SU-DHL-6 (cell line): ENCODE results near the gene FRAT1.

ENCODE experiments used
- H2AFZ ChIP-seq: fragments of 200-600 bp; sonication (generic); 2 replicates; pipeline ENCODE4 v1.6.1; 2014; ENCODE audit warnings: low read depth, mild to moderate bottlenecking, moderate library complexity, mixed read lengths, antibody characterized with exemption, low read length; ENCODE audit not compliant: severe bottlenecking
- H3F3A ChIP-seq: fragments of 200-600 bp; shearing (Covaris generic); 2 replicates; pipeline ENCODE4 v1.6.0; 2016; ENCODE audit warnings: antibody characterized with exemption, mild to moderate bottlenecking; ENCODE audit not compliant: insufficient read depth
- H3K27ac ChIP-seq: fragments of 200-600 bp; sonication (generic); 2 replicates; pipeline ENCODE4 v1.5.1; 2016; ENCODE audit warnings: low read depth, mild to moderate bottlenecking, low read length, moderate library complexity, mixed read lengths
- H3K27me3 ChIP-seq: fragments of 200-600 bp; sonication (generic), shearing (Covaris generic); 2 replicates; pipeline ENCODE4 v1.6.0; 2014; ENCODE audit warnings: mild to moderate bottlenecking, low read length
- H3K36me3 ChIP-seq: fragments of 200-600 bp; sonication (generic); 2 replicates; pipeline ENCODE4 v1.6.1; 2014; ENCODE audit warnings: mild to moderate bottlenecking, low read length, mixed read lengths
- H3K4me2 ChIP-seq: fragments of 300-600, 200-600 bp; shearing (Covaris generic), sonication (generic); 2 replicates; pipeline ENCODE4 v1.6.0; 2014; ENCODE audit warnings: low read length, low read depth, mild to moderate bottlenecking; ENCODE audit not compliant: poor library complexity, severe bottlenecking
- H3K4me3 ChIP-seq: fragments of 200-600 bp; sonication (generic); 2 replicates; pipeline ENCODE4 v1.5.1; 2014; ENCODE audit warnings: antibody characterized with exemption, low read length, mild to moderate bottlenecking, mixed read lengths; ENCODE audit not compliant: insufficient read depth, poor library complexity, severe bottlenecking
- H3K79me2 ChIP-seq: fragments of 200-600 bp; sonication (generic); 2 replicates; pipeline ENCODE4 v1.6.1; 2014; ENCODE audit warnings: mild to moderate bottlenecking, low read length, moderate library complexity; ENCODE audit not compliant: insufficient read depth
- H3K9ac ChIP-seq: fragments of 200-600 bp; sonication (generic); 2 replicates; pipeline ENCODE4 v1.7.0; 2014; ENCODE audit warnings: mild to moderate bottlenecking, low read length
- H3K9me2 ChIP-seq: fragments of 200-600 bp; sonication (generic); replicated peaks from 2 replicates; pipeline ENCODE4 v1.6.1; 2014; ENCODE audit warnings: low read length; ENCODE audit not compliant: insufficient read depth
- H3K9me3 ChIP-seq: fragments of 200-600 bp; sonication (generic); 2 replicates; pipeline ENCODE4 v1.6.1; 2014; ENCODE audit warnings: low read length, mixed read lengths; ENCODE audit not compliant: insufficient read depth
- H4K20me1 ChIP-seq: fragments of 200-600 bp; sonication (generic); 2 replicates; pipeline ENCODE4 v1.6.1; 2014; ENCODE audit warnings: low read depth, mild to moderate bottlenecking, antibody characterized with exemption, low read length, moderate library complexity, mixed read lengths
- EZH2phosphoT487 ChIP-seq: fragments of 200-600 bp; sonication (generic), shearing (Covaris generic); conservative IDR thresholded peaks from 2 replicates; pipeline ENCODE4 v1.6.1; 2018; ENCODE audit warnings: mild to moderate bottlenecking, antibody characterized with exemption, low read length, moderate library complexity, mixed read lengths
- TF ChIP-seq, protein P1 (sequence below): fragments of 200-600 bp; sonication (generic); IDR thresholded peaks from one replicate; pipeline ENCODE4 v1.5.1; 2017; ENCODE audit warnings: antibody characterized with exemption, mild to moderate bottlenecking, low read length, moderate library complexity; ENCODE audit not compliant: insufficient read depth, poor library complexity, severe bottlenecking

The FRAT1 gene

DNA sequence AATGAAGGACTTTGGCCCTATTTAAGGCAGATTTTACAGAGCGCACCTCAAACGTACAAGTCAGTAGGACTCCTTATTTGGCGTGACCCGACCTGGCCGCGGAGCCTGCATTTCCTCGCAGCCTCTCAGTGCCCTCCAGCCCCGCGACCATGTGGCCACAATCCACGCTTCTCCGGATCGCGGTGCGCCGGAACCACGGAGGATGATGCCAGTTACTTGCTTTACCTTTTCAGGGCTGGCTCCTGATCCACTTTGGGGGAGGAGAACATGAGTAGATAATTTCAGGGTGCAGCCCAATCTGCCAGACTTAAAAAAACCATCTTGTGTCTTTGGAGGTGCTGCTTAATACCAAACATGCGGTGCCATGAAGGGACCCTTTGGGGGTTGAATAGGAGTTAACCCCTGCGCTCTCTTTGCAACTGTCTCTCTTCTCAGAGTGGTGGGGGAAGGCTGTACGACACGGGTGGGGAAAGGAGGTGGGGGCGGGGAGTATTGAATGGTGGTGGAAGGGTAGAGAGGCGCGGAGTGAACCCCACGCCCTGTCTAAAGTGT lies 1.5 kb downstream of the FRAT1 start:
- no peak overlapping the region for H3K27ac ChIP-seq
- H3F3A ChIP-seq: 0 out of 2 replicates have a peak, but pooled peaks cover 2% of the 10 kb centered on the region
- peak overlapping the region; percentile 68; the same call in 1 of the 2 replicates for H3K9ac ChIP-seq
- H3K4me3 ChIP-seq: peak overlapping the region; percentile 76
- no peaks in the 10 kb centered on the region for H3K9me2 ChIP-seq
- H3K4me2 ChIP-seq: peak overlapping the region; percentile 79
- H3K27me3 ChIP-seq: no peaks in the 10 kb centered on the region
- H2AFZ ChIP-seq: peak overlapping the region; percentile 34
- H4K20me1 ChIP-seq: no peaks in the 10 kb centered on the region
- no peaks in the 10 kb centered on the region for H3K36me3 ChIP-seq
- no peaks in the 10 kb centered on the region for H3K79me2 ChIP-seq
- TF ChIP-seq, protein P1, sequence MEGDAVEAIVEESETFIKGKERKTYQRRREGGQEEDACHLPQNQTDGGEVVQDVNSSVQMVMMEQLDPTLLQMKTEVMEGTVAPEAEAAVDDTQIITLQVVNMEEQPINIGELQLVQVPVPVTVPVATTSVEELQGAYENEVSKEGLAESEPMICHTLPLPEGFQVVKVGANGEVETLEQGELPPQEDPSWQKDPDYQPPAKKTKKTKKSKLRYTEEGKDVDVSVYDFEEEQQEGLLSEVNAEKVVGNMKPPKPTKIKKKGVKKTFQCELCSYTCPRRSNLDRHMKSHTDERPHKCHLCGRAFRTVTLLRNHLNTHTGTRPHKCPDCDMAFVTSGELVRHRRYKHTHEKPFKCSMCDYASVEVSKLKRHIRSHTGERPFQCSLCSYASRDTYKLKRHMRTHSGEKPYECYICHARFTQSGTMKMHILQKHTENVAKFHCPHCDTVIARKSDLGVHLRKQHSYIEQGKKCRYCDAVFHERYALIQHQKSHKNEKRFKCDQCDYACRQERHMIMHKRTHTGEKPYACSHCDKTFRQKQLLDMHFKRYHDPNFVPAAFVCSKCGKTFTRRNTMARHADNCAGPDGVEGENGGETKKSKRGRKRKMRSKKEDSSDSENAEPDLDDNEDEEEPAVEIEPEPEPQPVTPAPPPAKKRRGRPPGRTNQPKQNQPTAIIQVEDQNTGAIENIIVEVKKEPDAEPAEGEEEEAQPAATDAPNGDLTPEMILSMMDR: no peak
- no peak for TF ChIP-seq EZH2phosphoT487
- H3K9me3 ChIP-seq: no peaks in the 10 kb centered on the region

DNA sequence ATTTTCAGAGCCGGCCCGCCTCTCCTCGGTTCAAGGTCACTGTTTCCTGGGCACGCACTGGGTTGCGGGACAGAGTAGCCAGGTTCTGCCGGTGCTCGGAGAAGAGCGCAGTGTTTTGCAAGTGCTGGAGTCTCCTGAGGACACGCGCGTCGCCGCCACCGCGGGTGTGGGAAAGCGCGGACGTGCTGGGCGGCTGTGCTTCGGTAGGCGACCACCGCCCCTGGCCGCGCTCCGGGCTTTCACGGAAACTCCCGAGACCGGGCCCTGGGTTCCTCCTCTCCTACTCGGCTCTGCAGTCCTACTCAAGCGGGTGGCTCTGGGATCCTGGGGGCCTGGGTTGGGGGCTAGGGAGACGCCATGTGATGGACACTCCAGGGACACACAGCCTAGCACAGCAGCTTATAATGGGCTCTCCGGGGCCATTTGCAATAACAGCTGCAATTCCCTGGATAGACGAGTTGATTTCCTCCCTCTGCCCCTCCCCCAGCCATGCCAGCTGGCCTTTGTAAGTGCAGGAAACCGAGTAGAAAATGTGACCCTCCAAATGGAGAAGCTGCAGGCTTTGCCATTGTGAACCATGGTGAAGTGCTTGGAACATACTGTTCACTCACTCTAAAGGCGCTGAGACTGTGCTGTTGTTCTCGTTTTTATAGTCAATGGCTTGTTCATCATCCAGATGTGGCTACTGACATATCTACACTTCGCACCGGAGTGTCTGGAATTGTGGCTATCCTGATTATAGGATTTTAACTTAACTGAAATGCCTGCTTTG lies 2.1 kb downstream of the FRAT1 start:
- no peak overlapping the region for H3K27ac ChIP-seq
- no peaks in the 10 kb centered on the region for H3K27me3 ChIP-seq
- H3K9ac ChIP-seq: no peak overlapping the region
- no peaks in the 10 kb centered on the region for H3K36me3 ChIP-seq
- H3K9me3 ChIP-seq: no peaks in the 10 kb centered on the region
- 0 out of 2 replicates have a peak, but pooled peaks cover 2% of the 10 kb centered on the region for H3F3A ChIP-seq
- H3K9me2 ChIP-seq: no peaks in the 10 kb centered on the region
- TF ChIP-seq, protein P1: no peak
- no peak for TF ChIP-seq EZH2phosphoT487
- no peaks in the 10 kb centered on the region for H3K79me2 ChIP-seq
- H3K4me3 ChIP-seq: no peak overlapping the region
- H4K20me1 ChIP-seq: no peaks in the 10 kb centered on the region
- H2AFZ ChIP-seq: no peak overlapping the region
- H3K4me2 ChIP-seq: peak overlapping the region; percentile 79

DNA sequence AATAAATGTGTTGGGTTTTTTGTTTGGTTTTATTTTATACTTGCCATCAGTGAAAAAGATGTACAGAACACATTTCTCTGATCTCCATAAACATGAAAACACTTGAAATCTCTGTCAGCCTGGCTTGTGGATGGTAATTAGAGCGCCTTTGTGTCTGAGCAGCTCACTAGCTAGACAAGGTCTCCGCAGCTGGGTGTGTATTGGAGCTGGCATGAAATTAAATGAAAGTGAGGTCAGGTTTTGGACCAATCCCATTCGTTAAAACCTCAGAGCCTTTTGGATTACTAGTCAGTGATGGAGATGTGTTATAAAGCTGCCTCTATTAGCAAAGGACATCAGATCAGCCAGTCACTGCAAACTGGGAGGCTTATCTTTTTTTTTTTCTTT lies 2.7 kb downstream of the FRAT1 start:
- no peaks in the 10 kb centered on the region for H3K27me3 ChIP-seq
- no peaks in the 10 kb centered on the region for H3K36me3 ChIP-seq
- H2AFZ ChIP-seq: no peak overlapping the region
- H3K9me3 ChIP-seq: no peaks in the 10 kb centered on the region
- TF ChIP-seq, protein P1: no peak
- no peak for TF ChIP-seq EZH2phosphoT487
- no peaks in the 10 kb centered on the region for H3K79me2 ChIP-seq
- H3K4me3 ChIP-seq: no peak overlapping the region
- no peaks in the 10 kb centered on the region for H4K20me1 ChIP-seq
- H3K4me2 ChIP-seq: no peak overlapping the region
- H3F3A ChIP-seq: 0 out of 2 replicates have a peak, but pooled peaks cover 2% of the 10 kb centered on the region
- H3K9ac ChIP-seq: no peak overlapping the region
- no peaks in the 10 kb centered on the region for H3K9me2 ChIP-seq
- no peak overlapping the region for H3K27ac ChIP-seq
